Activated CD8-positive, alpha-beta memory T cell treated with anti-CD3 and anti-CD28 coated beads for 4 hours (primary cell): ENCODE data around the gene B9D2.
"Not testable (repeated sequence)": the region's sequence is repeated elsewhere in the genome, so short reads cannot be mapped to it uniquely, and the experiment has no call there.

ENCODE experiments used
- DNase-seq, 2 donors: peaks; one replicate each; pipeline ENCODE4 v3.0.0-alpha.2; 2020; ENCODE audit warnings: low read depth in 2 of 2

Gene B9D2

DNA sequence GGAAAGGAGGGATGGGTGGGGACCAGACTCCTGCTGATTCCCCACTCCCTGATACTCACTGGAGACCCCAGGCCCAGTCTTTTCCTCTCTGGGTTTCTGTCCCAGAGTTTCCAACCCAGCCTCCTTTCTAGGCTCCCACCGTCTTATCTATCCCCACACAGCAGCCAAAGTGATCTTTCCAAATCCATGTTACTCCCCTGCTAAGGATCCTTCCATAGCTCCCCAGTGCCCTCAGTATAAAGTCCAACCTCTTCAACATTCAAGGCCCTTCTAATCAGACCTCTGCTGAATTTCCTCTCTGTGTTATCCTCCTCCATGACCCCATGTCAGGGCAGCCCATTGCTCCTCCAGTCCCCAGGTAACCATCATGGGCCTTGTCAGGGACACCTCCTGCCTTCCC lies 8.9 kb downstream of the B9D2 start:
- no peak for DNase-seq

DNA sequence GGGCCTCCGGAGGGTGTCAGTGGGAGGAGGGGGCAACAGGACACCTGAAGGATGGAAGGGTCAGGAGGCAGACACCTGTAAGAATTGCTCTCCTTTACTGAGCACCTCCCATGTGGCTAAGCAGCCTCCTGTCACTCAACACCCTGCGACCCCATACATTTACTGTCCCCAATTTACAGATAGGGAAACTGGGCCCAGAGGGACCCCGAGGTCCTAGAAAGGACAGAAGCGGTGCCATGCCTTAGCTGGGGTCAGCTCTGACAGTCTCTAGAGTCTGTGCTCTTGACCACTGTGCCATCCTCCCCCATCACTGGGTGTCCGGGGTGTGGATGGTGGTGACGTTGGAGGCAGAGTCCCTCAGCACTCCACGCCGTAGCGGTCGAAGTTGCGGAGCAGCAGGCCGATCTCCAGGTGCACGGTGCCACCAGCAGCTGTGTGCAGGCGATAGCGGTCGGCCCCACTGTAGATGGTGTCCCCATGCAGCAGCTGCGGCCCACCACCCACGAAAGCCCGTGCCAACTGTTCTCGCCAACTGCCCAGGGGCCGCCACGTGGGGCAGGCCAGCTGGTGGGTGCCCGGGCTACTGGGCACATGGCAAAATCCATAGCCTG lies 9.5 kb downstream of the B9D2 start:
- no peak for DNase-seq

DNA sequence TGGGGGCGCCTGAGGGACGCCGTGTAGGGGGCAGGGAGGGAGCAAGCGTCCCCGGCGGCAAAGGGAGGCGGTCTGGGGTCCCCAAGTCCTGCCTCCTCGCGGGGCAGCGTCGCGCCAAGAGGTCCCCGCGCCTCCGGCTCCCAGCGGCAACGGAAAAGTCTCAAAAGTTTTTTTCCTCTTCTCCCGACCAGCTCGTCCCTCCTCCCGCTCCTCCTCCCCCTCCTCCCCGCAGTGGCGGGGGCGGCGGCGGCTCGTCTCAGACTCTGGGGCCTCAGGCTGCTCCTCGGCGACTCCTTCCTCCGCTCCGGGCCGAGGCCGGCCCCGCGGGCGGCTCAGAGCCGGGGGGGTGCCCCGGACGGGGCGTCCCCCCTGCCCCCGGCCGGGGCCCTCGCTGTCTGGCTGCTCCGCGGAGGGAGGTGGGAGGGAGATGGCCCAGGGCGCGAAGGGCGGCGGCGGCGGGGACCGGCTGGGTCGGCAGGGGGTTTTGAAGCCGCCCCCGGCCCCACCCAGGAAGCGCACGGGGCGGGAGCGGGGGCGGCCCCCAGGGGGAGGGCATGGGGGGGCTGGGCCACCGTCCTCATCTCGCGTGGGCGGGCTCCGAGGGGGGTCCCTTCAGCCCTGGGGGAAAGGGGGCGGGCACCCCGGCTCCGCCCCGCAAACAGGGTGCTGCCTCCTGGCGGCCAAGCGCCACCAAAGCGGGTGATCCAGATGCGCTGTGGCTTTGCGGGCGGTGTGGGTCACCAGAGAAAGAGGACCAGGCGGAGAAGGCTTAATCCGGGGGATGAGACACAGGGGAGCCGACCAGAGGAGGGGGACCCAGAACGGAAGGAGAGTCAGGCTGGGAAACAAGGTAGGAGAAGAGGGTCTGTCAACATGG lies 10.2 kb downstream of the B9D2 start, which contains the start of gene TGFB1:
TGFB1 (minus strand) TSS at position 457 of the 877 bp plus-strand sequence. CDS start 878 bp downstream, outside the sequence.
- DNase-seq, result peak; percentile 92 to 93

DNA sequence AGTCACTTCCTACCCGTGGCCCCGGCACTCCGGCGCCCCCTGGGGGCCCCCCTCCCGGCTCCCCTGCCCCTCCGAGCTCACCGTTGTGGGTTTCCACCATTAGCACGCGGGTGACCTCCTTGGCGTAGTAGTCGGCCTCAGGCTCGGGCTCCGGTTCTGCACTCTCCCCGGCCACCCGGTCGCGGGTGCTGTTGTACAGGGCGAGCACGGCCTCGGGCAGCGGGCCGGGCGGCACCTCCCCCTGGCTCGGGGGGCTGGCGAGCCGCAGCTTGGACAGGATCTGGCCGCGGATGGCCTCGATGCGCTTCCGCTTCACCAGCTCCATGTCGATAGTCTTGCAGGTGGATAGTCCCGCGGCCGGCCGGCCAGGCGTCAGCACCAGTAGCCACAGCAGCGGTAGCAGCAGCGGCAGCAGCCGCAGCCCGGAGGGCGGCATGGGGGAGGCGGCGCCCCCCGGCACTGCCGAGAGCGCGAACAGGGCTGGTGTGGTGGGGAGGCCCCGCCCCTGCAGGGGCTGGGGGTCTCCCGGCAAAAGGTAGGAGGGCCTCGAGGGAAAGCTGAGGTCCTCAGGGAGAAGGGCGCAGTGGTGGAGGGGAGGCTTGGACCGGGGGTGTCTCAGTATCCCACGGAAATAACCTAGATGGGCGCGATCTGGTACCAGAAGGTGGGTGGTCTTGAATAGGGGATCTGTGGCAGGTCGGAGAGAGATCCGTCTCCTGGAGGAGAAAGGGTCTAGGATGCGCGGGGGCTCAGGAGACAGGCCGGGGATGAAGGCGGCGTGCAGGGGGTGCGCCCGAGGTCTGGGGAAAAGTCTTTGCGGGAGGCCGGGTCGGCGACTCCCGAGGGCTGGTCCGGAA lies 11.1 kb downstream of the B9D2 start:
- peak; percentile 64 for DNase-seq

DNA sequence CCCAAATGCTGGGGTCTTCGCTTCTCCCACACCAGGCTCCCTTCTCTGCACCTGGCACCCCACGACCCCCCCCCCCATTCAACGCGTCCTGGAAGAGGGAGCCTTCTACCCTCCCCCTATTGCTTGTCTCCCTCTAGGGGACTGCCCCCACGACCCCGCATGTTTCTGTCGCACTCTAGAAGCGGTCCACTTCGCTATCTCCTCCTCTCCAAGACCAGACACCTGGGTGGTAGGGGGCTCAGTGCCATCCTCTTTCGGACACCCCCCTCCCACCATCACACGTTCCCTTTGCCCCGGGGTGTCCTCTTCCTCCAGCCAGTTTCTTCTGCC lies 11.7 kb downstream of the B9D2 start:
- DNase-seq, result no peak

DNA sequence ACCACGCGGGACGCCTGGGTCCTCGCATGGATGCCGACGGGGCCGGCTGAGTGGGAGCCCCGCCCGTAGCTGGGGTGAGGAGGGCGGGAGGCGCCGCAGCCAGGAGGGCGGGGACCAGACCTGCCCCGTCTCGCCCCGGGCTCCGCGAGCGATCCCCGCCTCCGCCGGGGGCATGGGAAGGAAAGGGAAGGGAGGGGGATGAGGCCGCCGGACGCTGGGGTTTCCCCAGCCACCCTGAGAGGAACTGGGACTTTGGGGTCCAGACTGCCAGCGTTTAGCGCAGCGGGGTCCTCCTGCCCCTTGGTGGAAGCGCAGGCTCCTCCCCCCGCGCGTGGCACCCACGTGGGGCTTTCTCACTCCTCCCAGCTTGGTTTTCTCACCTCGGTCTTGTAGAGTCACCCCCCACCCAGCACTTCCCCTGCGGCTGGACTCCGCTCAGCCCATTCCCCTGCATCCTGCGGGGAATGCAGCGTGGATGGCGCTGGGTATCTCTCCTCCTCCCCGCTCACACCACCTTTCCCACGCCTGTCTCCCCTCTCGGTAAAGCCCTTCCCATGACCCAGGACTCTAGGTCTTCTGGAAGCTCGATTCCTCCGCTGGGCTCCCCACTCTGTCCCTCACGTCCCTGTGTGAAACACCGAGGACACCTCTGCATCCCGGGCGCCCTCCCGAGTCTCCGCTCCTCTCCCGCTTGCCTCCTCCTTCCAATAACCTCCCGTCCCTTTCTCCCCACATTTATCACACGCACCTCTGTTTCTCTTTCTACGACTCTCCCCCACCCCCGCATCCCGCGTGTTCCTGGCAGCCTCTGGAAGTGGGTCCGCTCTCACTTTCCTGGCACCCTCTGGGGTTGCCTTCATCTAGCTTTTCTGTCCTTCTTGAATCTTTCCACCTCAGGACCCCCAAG lies 12.4 kb downstream of the B9D2 start:
- DNase-seq, result peak; percentile 80 to 81

DNA sequence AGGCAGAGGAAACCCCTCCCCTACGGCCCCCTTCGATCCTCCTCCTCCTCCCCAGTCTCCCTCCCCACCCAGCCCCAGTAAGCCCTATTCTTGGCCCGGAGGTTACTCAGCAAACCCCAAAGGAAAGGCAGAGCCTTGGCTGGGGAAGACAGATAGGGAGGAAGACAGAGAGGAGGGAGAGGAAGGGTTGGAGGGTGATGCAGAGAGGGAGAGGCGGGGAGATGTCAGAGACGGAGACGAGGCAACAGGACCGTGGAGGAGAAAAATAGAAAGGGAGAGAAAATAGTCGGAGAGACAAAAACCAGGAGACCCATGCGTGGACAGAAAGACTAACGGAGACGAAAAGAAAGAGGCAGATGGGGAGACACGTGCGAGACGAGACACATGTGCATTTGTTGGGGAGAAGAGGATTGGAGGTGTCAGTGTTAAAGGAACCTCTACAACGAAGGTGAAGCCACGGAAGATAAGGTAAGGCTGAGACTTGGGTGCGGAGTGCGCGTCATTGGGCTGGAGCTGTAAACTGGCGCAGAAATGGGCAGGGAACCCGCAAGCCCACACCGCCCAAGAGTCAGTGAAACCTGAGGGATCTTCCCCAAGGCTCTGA lies 13.1 kb downstream of the B9D2 start:
- DNase-seq, result no peak

DNA sequence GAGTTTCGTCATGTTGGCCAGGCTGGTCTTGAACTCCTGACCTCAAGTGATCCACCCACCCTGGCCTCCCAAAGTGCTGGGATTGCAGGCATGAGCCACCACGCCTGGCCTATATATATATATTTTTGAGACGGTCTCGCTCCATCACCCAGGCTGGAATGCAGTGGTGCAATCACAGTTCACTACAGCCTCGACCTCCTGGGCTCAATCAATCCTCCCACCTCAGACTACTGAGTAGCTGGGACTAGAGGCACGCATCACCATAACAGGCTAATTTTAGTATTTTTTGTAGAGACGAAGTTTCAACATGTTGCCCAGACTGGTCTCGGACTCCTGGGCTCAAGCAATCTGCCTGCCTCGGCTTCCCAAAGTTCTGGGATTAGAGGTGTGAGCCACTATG lies 17.0 kb downstream of the B9D2 start:
- not testable (repeated sequence) for DNase-seq

DNA sequence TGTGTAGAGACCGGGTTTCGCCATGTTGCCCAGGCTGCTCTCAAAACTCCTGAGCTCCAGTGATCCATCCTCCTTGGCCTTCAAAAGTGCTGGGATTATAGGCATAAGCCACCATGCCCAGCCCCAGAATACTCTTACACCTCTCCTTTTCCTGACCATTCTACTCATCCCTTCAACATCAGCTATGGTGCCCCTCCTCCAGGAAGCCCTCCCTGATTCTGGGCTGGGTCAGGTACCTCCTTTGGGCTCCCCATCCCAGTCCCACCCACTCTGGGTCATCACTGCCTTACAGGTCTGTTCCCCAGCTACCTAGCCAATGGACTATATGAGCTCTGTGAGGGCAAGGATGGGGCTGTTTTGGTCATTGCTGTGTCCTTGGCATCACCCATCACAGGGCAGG lies 19.8 kb downstream of the B9D2 start:
- no peak for DNase-seq

DNA sequence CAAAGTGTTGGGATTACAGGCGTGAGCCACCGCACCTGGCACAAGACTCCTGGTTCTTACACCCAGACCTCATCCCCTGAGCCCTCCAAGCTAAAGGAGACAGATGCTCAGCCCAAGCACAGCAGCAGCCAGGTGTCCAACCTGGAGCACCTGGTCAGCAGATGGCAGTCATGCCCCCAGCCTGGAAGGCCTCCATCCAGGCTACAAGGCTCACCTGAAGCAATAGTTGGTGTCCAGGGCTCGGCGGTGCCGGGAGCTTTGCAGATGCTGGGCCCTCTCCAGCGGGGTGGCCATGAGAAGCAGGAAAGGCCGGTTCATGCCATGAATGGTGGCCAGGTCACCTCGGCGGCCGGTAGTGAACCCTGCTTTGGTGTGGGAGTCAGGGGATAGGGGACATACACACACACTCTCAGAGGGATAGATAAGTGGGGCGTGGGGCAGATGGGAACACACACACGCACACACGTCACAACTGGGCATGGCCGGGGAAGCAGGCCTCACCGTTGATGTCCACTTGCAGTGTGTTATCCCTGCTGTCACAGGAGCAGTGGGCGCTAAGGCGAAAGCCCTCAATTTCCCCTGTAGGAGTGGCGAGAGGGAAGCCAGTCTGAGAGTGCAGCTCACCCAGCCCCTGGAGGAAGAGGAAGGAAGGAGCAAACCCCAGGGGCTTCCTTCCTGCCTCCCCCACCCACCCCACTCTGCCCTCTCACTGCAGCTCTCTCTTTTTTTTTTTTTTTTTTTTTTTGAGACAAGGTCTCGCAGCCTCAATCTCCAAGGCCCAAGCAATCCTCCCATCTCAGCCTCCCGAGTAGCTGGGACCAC lies 22.1 kb downstream of the B9D2 start:
- no peak for DNase-seq

DNA sequence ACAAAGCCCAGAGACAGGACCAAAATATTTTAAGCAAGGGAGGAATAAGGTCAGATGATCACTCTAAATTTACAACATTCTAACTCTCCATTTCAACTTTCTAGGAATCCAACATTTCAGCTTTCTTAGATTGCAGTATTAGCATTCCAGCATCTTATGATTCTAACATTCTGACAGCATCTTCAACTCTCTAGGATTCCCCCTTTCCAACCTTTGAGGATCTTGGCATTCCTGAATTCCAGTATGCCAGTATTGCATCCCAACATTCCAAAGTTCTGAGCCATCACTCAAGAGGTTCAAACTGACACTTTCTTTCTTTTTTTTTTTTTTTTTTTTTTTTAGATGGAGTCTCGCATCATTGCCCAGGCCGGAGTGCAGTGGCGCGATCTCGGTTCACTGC lies 24.0 kb downstream of the B9D2 start:
- no peak for DNase-seq

DNA sequence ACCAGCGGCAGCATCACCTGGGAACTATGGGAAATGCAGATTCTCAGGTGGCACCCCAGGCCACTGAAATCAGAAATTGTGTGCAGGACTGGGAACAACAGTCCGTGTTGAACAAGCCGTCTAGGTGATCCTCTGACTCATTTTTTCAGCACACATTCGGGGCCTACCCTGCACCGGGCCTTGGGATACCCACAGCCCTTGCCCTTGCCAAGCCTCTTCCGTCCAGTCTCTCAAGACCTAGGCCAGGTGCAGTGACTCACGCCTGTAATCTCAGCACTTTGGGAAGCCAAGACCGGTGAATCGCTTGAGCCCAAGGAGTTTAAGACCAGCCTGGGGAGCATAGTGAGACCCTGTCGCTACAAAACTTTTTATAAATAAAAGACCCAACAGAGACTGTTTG lies 28.5 kb downstream of the B9D2 start:
- DNase-seq, result no peak

DNA sequence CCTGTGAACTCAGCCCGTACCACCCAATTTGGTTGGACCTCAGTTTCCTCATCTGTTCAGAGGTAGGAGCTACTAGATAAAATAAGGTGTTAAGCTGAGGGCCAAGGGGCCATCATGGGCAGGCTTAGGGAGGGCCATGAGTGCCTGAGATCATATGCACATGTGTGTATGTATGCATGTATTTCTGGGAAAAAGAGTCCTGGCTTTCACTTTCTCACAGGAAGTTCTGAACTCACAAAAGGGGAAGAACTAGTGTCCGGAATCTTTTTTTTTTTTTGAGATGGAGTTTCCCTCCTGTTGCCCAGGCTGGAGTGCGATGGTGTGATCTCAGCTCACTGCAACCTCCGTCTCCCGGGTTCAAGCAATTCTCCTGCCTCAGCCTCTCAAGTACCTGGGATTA lies 29.2 kb downstream of the B9D2 start:
- no peak for DNase-seq

DNA sequence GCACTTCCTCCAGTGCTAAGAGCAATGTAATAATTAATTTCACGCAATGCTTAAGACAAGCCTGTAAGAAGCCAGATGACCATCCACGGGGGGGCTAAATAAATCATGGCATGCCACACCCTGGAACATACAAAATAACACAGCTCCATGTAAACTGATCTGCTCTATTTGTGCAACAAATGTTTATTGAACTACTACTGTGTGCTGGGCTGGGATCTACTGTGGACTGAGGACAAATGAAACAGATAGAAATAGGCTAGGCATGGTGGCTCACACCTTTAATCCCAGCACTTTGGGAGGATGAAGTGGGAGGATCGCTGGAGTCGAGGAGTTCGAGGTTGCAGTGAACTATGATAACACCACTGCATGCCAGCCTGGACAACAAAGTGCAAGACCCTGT lies 31.5 kb downstream of the B9D2 start:
- DNase-seq, result no peak

DNA sequence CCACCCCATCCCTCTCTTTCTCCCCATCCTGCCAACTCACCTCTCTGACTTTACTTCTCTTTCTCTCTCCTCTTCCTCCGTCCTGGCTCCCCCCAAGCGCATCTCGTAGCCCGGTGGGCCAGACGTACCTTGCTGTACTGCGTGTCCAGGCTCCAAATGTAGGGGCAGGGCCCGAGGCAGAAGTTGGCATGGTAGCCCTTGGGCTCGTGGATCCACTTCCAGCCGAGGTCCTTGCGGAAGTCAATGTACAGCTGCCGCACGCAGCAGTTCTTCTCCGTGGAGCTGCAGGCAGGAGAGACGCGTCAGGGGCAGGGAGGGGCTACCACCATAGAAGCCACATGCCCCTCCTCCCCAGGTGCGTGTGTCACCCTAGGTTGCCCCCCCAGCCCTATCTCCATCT lies 31.9 kb downstream of the B9D2 start:
- DNase-seq, result no peak

DNA sequence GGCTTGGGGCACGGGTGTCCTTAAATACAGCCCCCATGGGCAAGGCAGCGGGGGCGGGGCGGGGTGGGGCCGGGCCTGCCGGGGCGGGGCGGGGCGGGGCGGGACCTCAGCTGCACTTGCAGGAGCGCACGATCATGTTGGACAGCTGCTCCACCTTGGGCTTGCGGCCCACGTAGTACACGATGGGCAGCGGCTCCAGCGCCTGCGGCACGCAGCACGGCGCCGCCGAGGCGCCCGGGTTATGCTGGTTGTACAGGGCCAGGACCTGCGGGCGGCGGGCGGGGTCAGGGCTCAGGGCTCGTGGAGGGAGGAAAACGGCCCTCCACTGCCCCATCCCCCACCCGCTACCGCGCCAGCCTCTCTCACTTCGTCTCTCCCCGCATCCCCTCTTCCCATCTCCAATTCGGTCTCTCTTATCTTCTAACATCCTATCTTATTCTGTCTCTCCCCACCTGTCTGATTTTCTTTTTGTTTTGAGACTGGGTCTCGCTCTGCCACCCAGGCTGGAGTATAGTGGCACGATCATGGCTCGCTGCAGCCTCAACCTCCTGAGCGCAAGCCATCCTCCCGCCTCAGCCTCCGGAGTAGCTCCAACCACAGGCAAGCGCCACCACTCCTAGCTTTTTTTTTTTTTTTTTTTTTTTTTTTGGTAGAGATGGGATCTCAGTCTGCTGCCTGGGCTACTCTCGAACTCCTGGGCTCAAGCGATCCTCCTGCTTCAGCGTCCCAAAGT lies 32.8 kb downstream of the B9D2 start:
- no peak for DNase-seq

DNA sequence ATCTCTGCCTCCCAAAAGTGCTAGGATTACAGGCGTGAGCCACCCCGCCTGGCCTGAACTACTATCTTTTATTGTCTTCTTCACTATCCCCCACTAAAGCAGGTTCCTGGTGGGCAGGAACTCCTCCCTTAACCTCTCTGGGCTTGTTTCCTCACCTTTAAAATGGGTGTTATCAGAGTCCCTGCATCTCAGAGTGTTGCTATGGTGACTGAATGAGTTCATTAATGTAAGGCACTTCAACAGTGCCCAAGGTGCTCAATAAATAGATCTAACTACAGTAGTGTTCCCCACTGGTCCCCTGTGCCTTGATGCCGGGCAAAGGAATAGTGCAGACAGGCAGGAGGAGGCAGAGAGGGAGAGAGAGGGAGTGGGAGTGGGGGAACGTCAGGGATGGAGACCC lies 33.5 kb downstream of the B9D2 start:
- DNase-seq, result no peak

DNA sequence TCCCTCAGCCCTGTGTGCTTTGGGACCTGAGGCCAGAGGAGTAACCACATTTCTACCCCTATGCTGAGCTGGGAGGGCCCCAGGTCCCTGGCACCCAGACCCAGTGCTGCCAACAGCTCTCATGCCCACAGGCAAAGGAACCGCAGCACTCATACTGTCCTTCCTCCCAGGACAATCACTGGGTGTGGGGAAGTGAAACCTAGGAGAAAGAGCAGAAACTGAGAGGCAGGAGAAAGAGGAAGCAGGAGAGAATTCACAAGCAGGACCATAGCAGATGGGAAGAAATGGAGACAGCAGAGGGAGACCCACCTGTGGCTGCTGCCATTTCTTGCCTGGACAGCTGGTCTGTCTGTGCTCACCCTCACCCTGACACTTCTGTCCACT lies 35.1 kb downstream of the B9D2 start:
- DNase-seq, result no peak

DNA sequence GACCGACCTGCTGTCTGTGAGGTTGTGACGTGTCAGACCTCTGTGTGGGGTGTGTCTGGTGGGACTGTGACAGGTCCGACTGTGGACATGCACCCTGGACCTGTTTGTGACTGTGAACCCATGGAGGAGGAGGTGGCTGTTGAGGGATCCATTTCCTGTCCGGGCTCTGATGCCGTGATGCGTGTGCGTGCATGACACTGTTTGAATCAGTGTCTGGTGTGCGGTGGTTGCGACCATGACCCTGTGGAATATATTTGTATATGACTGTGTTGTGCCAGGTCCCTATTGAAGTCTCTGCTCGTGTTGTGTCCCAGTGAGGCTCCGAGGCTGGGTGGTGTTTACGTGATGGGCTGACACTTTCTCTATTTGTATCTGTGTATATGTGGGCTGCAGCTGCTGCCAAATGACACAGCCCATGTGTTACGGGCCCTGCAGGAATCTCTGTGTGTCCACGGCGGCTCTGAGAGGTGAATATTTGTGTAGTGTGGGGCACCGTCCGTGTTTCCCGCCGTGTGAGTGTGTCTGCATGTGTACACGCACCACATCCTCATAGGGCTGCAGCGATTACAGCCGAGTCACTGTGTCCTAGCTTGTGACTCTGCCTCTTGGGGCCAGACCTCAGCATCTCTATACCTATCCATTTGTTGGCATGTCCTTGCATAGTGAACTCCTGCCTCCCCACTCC lies 35.6 kb downstream of the B9D2 start:
- peak in 1 of 2 donors; percentile 58 for DNase-seq
